Mesendoderm (in vitro differentiated cells): ENCODE measurements around the gene PHC3.

ENCODE experiments used
- DNase-seq: peaks from one replicate; pipeline ENCODE4 v3.0.0; 2013
- H2AK5ac ChIP-seq: 2 replicates; pipeline ENCODE4 v1.6.1; 2013; ENCODE audit warnings: low read length, inconsistent platforms
- H2BK120ac ChIP-seq: 2 replicates; pipeline ENCODE4 v1.6.1; 2013; ENCODE audit warnings: low read depth, mild to moderate bottlenecking, low read length, moderate library complexity, mixed read lengths
- H2BK15ac ChIP-seq: replicated peaks from 2 replicates; pipeline ENCODE4 v1.6.1; 2013; ENCODE audit warnings: low read depth, mild to moderate bottlenecking, moderate library complexity
- H2BK5ac ChIP-seq: 2 replicates; pipeline ENCODE4 v1.6.1; 2013; ENCODE audit warnings: low read length, inconsistent platforms
- H3K18ac ChIP-seq: 2 replicates; pipeline ENCODE4 v1.6.1; 2013; ENCODE audit warnings: mild to moderate bottlenecking, low read length, mixed read lengths
- H3K23ac ChIP-seq: one replicate; pipeline ENCODE4 v1.6.1; 2013; ENCODE audit warnings: low read length
- H3K27ac ChIP-seq: 2 replicates; pipeline ENCODE4 v1.5.1; 2013; ENCODE audit warnings: low read depth, mild to moderate bottlenecking, inconsistent platforms, low read length, moderate library complexity
- H3K27me3 ChIP-seq: 2 replicates; pipeline ENCODE4 v1.6.1; 2013; ENCODE audit warnings: low read length, control low read depth, mild to moderate bottlenecking, inconsistent platforms; ENCODE audit not compliant: insufficient read depth, poor library complexity
- H3K36me3 ChIP-seq: 2 replicates; pipeline ENCODE4 v1.6.1; 2013; ENCODE audit warnings: low read length, inconsistent platforms; ENCODE audit not compliant: control insufficient read depth, insufficient read depth
- H3K4ac ChIP-seq: one replicate; pipeline ENCODE4 v1.6.1; 2013; ENCODE audit warnings: low read depth, mild to moderate bottlenecking, low read length, moderate library complexity
- H3K4me1 ChIP-seq: 2 replicates; pipeline ENCODE4 v1.6.1; 2013; ENCODE audit warnings: low read depth, low read length, inconsistent platforms; ENCODE audit not compliant: control insufficient read depth
- H3K4me2 ChIP-seq: 2 replicates; pipeline ENCODE4 v1.6.1; 2013; ENCODE audit warnings: low read length
- H3K4me3 ChIP-seq: 2 replicates; pipeline ENCODE4 v1.5.1; 2013; ENCODE audit warnings: mild to moderate bottlenecking, low read length
- H3K56ac ChIP-seq: one replicate; pipeline ENCODE4 v1.6.1; 2013; ENCODE audit warnings: low read length
- H3K79me1 ChIP-seq: 2 replicates; pipeline ENCODE4 v1.6.1; 2013; ENCODE audit warnings: low read length, inconsistent platforms
- H3K79me2 ChIP-seq: 2 replicates; pipeline ENCODE4 v1.6.1; 2013; ENCODE audit warnings: mild to moderate bottlenecking, low read length; ENCODE audit not compliant: control insufficient read depth, insufficient read depth
- H3K9ac ChIP-seq: 2 replicates; pipeline ENCODE4 v1.6.1; 2013; ENCODE audit warnings: low read length, inconsistent platforms
- H4K5ac ChIP-seq: one replicate; pipeline ENCODE4 v1.6.1; 2013; ENCODE audit warnings: low read length
- H4K8ac ChIP-seq: one replicate; pipeline ENCODE4 v1.6.1; 2013; ENCODE audit warnings: low read depth, mild to moderate bottlenecking, control low read depth, low read length, moderate library complexity
- WGBS: extraction: QIAGEN DNeasy Blood & Tissue Kit; methylation state at CpG from one replicate; pipeline ENCODE4 v1.1.7; 2013; ENCODE audit warnings: low lambda C conversion rate, missing lambda C conversion rate; ENCODE audit not compliant: insufficient coverage; ENCODE audit errors: extremely low coverage; 5-methylcytosine and 5-hydroxymethylcytosine counted together

PHC3 gene

DNA sequence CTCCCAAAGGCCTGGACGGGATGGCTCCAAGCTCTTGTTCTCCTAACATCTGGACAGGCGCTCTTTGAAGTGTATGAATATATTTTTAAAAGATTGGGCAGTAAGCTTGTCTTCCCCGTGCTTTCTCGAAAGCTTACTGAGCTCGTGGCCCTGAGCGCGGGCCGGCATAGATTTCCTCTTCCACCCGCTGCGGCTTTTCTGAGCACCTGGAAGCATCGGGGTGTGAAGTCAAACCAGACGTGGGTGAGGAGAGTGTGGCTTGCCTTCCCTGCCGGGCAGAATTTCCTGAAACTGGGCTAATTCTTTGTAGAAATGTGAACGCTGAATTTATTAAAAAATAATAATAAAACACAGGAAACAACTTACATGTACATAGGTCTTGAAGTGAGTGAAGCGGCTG, 117.8 kb downstream of the PHC3 start:
- Histone ChIP-seq H3K36me3 (no peaks in the 10 kb centered on the region), H3K27ac (no peak overlapping the region), H3K56ac (no peak overlapping the region), H4K8ac (no peak overlapping the region), H3K4ac (no peak overlapping the region), H3K9ac (no peak overlapping the region), H2BK5ac (no peak overlapping the region), H3K4me2 (no peak overlapping the region), H2BK15ac (no peak overlapping the region), H3K79me2 (no peaks in the 10 kb centered on the region), H3K4me3 (no peak overlapping the region), H3K4me1 (peaks cover 3% of the 10 kb centered on the region), H2BK120ac (no peak overlapping the region), H3K27me3 (no peaks in the 10 kb centered on the region), H3K23ac (no peak overlapping the region), H4K5ac (no peak overlapping the region), H2AK5ac (no peak overlapping the region), H3K79me1 (no peaks in the 10 kb centered on the region), H3K18ac (no peak overlapping the region)
- DNase-seq, result no peak
- WGBS, result no CpG with 5 or more reads among the region's 15 CpGs

GRCh38 chr3:170062769-170063168, 118.8 kb downstream of the PHC3 start:
- H3K4ac ChIP-seq, result no peak overlapping the region
- H3K79me2 ChIP-seq, result no peaks in the 10 kb centered on the region
- H3K27me3 ChIP-seq, result no peaks in the 10 kb centered on the region
- peaks cover 3% of the 10 kb centered on the region for H3K4me1 ChIP-seq
- H3K18ac ChIP-seq, result no peak overlapping the region
- H4K5ac ChIP-seq, result no peak overlapping the region
- no peak overlapping the region for H3K56ac ChIP-seq
- H2AK5ac ChIP-seq, result no peak overlapping the region
- no peak overlapping the region for H3K4me2 ChIP-seq
- no peaks in the 10 kb centered on the region for H3K79me1 ChIP-seq
- no peak overlapping the region for H2BK5ac ChIP-seq
- H3K36me3 ChIP-seq, result no peaks in the 10 kb centered on the region
- H3K9ac ChIP-seq, result no peak overlapping the region
- no peak overlapping the region for H3K4me3 ChIP-seq
- H2BK15ac ChIP-seq, result no peak overlapping the region
- no CpG with 5 or more reads among the region's 16 CpGs for WGBS
- H3K27ac ChIP-seq, result no peak overlapping the region
- no peak overlapping the region for H2BK120ac ChIP-seq
- H4K8ac ChIP-seq, result no peak overlapping the region
- no peak overlapping the region for H3K23ac ChIP-seq
- DNase-seq, result peak; percentile 25

DNA sequence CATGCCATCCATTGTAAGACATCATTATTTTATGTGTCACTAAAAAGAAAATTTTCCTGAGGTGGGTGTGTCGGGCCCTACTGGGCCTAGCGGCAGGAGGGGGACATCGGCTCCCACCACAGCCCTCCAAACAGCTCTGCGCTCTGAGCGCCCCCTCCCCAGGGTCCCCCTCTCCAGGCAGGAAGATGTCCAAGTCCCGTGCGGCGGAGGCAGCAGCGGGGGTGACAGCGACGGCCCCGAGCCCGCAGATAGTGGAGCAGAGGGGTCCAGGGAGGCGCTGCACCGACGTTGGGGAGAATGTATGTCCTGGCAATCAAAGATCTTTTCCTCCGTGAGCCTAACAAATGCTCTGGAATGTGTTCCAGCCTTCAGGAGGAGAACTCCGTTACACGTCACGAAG, 119.5 kb downstream of the PHC3 start:
- Histone ChIP-seq H3K4me3 (no peak overlapping the region), H3K4ac (no peak overlapping the region), H3K23ac (no peak overlapping the region), H4K8ac (no peak overlapping the region), H3K27me3 (no peaks in the 10 kb centered on the region), H3K18ac (no peak overlapping the region), H2BK120ac (no peak overlapping the region), H3K27ac (no peak overlapping the region), H2BK5ac (no peak overlapping the region), H3K79me1 (no peaks in the 10 kb centered on the region), H3K56ac (no peak overlapping the region), H3K9ac (no peak overlapping the region), H2BK15ac (no peak overlapping the region), H3K36me3 (no peaks in the 10 kb centered on the region), H3K4me1 (peaks cover 3% of the 10 kb centered on the region), H3K79me2 (no peaks in the 10 kb centered on the region), H2AK5ac (no peak overlapping the region), H4K5ac (no peak overlapping the region), H3K4me2 (no peak overlapping the region)
- WGBS, result no CpG with 5 or more reads among the region's 20 CpGs
- DNase-seq, result no peak

DNA sequence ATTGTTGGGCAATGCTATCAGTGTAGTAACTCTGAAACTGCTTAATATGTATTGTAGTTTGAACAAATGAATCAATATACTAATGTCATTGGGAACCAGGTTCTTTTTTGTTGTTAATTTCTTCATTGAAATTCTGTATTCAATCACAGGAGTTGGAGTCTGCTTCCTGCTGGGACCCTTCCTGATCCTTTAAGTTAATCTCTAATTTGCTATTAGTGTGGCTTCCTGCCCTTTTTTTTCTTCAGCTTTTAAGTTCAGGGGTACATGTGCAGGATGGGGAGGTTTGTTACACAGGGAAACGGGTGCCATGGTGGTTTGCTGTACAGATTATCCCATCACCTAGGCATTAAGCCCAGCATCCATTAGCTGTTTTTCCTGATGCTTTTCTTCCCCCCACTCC, 122.1 kb downstream of the PHC3 start:
- Histone ChIP-seq H3K27ac (no peak overlapping the region), H3K23ac (no peak overlapping the region), H3K79me2 (no peaks in the 10 kb centered on the region), H3K4me1 (peaks cover 3% of the 10 kb centered on the region), H2BK5ac (no peak overlapping the region), H3K4ac (no peak overlapping the region), H3K18ac (no peak overlapping the region), H3K56ac (no peak overlapping the region), H3K79me1 (no peaks in the 10 kb centered on the region), H3K4me3 (no peak overlapping the region), H2AK5ac (no peak overlapping the region), H2BK15ac (no peak overlapping the region), H4K8ac (no peak overlapping the region), H4K5ac (no peak overlapping the region), H3K36me3 (no peaks in the 10 kb centered on the region), H3K9ac (no peak overlapping the region), H3K4me2 (no peak overlapping the region), H3K27me3 (no peaks in the 10 kb centered on the region), H2BK120ac (no peak overlapping the region)
- no peak for DNase-seq
- no CpG with 5 or more reads among the region's 1 CpG for WGBS

DNA sequence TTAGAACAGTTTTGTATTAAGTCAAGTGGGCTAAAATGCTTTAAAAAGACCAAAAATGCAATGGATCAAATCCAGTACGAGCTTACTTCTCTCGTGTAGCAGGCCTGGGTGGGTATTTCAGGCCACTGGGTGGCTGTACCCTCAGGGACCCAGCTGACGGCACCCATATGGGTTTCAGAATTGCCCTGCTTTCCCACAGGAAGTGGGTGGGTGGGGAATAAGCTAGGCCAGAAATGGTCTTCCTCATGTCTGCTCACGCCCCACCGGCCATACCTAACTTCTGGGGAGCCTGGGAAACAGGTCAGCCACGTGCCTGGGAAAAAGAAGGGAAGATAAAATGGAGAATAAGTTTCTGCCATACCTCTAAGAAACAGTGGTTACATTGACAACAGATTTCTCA, 123.4 kb downstream of the PHC3 start:
- Histone ChIP-seq H3K36me3 (no peaks in the 10 kb centered on the region), H3K4me1 (peaks cover 3% of the 10 kb centered on the region), H3K27me3 (no peaks in the 10 kb centered on the region), H3K9ac (no peak overlapping the region), H2AK5ac (no peak overlapping the region), H2BK120ac (no peak overlapping the region), H3K4ac (no peak overlapping the region), H3K4me2 (no peak overlapping the region), H3K23ac (no peak overlapping the region), H3K56ac (no peak overlapping the region), H4K8ac (no peak overlapping the region), H3K18ac (no peak overlapping the region), H4K5ac (no peak overlapping the region), H2BK5ac (no peak overlapping the region), H3K79me1 (no peaks in the 10 kb centered on the region), H3K79me2 (no peaks in the 10 kb centered on the region), H2BK15ac (no peak overlapping the region), H3K27ac (no peak overlapping the region), H3K4me3 (no peak overlapping the region)
- DNase-seq, result no peak
- no CpG with 5 or more reads among the region's 6 CpGs for WGBS

DNA sequence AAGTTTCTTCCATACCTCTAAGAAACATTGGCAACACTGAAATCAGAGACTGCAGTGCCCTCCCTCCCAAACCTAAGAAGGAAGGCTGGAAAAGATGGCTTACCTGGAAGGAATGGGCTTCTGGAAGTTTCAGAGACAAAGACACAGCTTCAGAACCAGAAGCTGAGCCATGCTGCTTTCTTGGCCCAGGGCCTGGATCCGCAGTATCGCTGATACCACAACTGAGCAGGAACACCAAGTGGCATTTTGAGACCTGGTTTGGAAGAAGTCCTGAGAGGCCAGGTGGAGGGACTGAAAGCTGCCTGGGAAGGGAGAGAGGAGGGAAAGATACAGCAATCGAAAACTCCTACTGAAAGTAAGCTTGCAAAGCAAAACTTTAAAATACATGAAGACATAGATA, 124.0 kb downstream of the PHC3 start:
- no peaks in the 10 kb centered on the region for H3K79me2 ChIP-seq
- H2BK5ac ChIP-seq, result no peak overlapping the region
- H4K5ac ChIP-seq, result no peak overlapping the region
- no CpG with 5 or more reads among the region's 3 CpGs for WGBS
- H3K27ac ChIP-seq, result no peak overlapping the region
- no peak overlapping the region for H3K18ac ChIP-seq
- H2AK5ac ChIP-seq, result no peak overlapping the region
- no peak overlapping the region for H3K9ac ChIP-seq
- no peaks in the 10 kb centered on the region for H3K27me3 ChIP-seq
- H4K8ac ChIP-seq, result no peak overlapping the region
- no peak for DNase-seq
- no peak overlapping the region for H3K56ac ChIP-seq
- H2BK15ac ChIP-seq, result no peak overlapping the region
- no peak overlapping the region for H3K23ac ChIP-seq
- H3K36me3 ChIP-seq, result no peaks in the 10 kb centered on the region
- no peak overlapping the region for H3K4me2 ChIP-seq
- H3K79me1 ChIP-seq, result no peaks in the 10 kb centered on the region
- no peak overlapping the region for H3K4ac ChIP-seq
- H3K4me3 ChIP-seq, result no peak overlapping the region
- peaks cover 3% of the 10 kb centered on the region for H3K4me1 ChIP-seq
- H2BK120ac ChIP-seq, result no peak overlapping the region
